Ovary (tissue), 3 donors: ENCODE results near the gene MAPKAPK5.

ENCODE experiments used
- POLR2A ChIP-seq: fragments of 450-650 bp; IDR thresholded peaks from one replicate; pipeline ENCODE4 v1.6.1; 2017; ENCODE audit warnings: antibody characterized with exemption, mild to moderate bottlenecking, moderate library complexity
- TF ChIP-seq, protein P1 (sequence below), 3 donors: fragments of 450-650 bp in 2 of 3; fragments of 200-600 bp in 1 of 3; IDR thresholded peaks; one replicate each; pipeline versions ENCODE4 v1.5.1 to v1.8.0; 2016 to 2022; ENCODE audit warnings: antibody characterized with exemption in 3 of 3, mild to moderate bottlenecking in 1 of 3
- donor health status: DM: no; HTN: no; CAD: no.

DNA sequence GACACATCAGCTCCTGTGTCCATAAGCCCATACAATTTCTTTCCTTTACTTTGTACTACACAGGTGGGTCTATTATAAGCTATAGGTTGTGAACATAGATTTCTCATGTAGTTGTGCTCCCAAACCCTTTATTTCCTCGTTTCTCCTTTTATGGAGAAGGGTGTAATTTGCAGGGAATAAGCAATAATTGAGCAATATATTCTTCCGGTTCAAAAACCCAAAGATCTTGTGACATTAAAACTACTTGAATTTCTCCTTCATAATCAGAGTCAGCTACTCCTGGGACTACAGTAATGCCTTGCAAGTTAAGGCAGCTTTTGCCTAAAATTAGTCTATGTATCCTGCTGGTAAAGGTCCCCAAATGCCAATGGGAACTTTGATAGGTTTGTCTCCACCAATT lies 19.1 kb upstream of the MAPKAPK5 start:
- TF ChIP-seq, protein P1, sequence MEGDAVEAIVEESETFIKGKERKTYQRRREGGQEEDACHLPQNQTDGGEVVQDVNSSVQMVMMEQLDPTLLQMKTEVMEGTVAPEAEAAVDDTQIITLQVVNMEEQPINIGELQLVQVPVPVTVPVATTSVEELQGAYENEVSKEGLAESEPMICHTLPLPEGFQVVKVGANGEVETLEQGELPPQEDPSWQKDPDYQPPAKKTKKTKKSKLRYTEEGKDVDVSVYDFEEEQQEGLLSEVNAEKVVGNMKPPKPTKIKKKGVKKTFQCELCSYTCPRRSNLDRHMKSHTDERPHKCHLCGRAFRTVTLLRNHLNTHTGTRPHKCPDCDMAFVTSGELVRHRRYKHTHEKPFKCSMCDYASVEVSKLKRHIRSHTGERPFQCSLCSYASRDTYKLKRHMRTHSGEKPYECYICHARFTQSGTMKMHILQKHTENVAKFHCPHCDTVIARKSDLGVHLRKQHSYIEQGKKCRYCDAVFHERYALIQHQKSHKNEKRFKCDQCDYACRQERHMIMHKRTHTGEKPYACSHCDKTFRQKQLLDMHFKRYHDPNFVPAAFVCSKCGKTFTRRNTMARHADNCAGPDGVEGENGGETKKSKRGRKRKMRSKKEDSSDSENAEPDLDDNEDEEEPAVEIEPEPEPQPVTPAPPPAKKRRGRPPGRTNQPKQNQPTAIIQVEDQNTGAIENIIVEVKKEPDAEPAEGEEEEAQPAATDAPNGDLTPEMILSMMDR (IDR thresholded peaks at IDR 0.05) = no peak
- TF ChIP-seq POLR2A = no peak
